ENCODE data around the gene SMC6.

DNA sequence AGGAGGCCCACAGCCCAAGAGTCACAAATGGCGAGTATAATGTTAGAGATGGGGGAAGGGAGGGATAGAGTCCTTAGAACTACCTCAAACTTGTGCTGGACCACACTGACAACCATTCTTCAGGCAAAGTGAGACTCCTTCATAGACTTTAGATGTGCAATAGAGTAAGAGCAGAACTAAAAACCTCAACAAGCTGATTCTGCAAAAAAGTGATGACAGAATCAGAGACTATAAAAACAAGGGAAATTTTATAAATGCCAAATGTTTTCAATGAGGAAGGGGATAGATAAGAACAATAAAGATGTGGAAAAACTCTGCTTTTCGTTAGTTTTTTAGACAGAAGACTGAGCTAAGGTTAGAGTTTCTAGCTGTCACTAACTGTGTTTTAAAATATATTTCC, 17.7 kb downstream of the SMC6 start:
- TF ChIP-seq, protein P1, sequence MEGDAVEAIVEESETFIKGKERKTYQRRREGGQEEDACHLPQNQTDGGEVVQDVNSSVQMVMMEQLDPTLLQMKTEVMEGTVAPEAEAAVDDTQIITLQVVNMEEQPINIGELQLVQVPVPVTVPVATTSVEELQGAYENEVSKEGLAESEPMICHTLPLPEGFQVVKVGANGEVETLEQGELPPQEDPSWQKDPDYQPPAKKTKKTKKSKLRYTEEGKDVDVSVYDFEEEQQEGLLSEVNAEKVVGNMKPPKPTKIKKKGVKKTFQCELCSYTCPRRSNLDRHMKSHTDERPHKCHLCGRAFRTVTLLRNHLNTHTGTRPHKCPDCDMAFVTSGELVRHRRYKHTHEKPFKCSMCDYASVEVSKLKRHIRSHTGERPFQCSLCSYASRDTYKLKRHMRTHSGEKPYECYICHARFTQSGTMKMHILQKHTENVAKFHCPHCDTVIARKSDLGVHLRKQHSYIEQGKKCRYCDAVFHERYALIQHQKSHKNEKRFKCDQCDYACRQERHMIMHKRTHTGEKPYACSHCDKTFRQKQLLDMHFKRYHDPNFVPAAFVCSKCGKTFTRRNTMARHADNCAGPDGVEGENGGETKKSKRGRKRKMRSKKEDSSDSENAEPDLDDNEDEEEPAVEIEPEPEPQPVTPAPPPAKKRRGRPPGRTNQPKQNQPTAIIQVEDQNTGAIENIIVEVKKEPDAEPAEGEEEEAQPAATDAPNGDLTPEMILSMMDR (IDR thresholded peaks at IDR 0.05), result no peak
- TF ChIP-seq POLR2A (IDR thresholded peaks at IDR 0.05), result no peak
